Measurements from ENCODE around the gene PTPRH. TPM values are rescaled to one million over a fixed set of nuclear protein-coding genes. Genes with fewer than 3 reads are reported as not detected.
A peak's percentile ranks its signal among the peaks of the same experiment; 100 is the strongest.

The PTPRH gene
- total and polyA plus RNA-seq, 9 of the 15 experiments (the other 6 are each of a cell fraction or from before 2014, with no cell fraction given) = 0.87 to 34.3 (median 22.7) TPM

- TF ChIP-seq TRIM28 (IDR thresholded peaks at IDR 0.05) (peak; percentile 86), CREB3 (tag; conservative IDR thresholded peaks at IDR 0.05; ENCODE audit: low read depth) (no peak), MTF1 (CRISPR knock-in tag; IDR thresholded peaks at IDR 0.05; ENCODE audit: borderline replicate concordance) (no peak), TRIM24 (IDR thresholded peaks at IDR 0.05) (peak; percentile 27 to 59; a peak in 1 of 4 replicates), NR4A1 (CRISPR knock-in tag; IDR thresholded peaks at IDR 0.05) (no peak), NR4A1 (tag; IDR thresholded peaks at IDR 0.05) (no peak), GABPB1 (CRISPR knock-in tag; IDR thresholded peaks at IDR 0.05) (0 out of 2 replicates have a peak, but pooled peaks have one; percentile 8), MLLT1 (IDR thresholded peaks at IDR 0.05) (peak; percentile 28 to 59; a peak in 1 of 4 replicates), ZBTB11 (CRISPR knock-in tag; IDR thresholded peaks at IDR 0.05) (no peak), MBD1 (CRISPR knock-in tag; IDR thresholded peaks at IDR 0.05) (no peak), SNRNP70 (optimal IDR thresholded peaks at IDR 0.05; ENCODE audit: low read depth, low read length) (no peak), SNIP1 (IDR thresholded peaks at IDR 0.05; ENCODE audit: low read depth) (no peak), E2F8 (IDR thresholded peaks at IDR 0.05; ENCODE audit: low read depth, partially characterized antibody) (no peak), DMBX1 (CRISPR knock-in tag; IDR thresholded peaks at IDR 0.05; ENCODE audit: borderline replicate concordance) (0 out of 2 replicates have a peak, but pooled peaks have one; percentile 28), ZNF263 (CRISPR knock-in tag; IDR thresholded peaks at IDR 0.05; ENCODE audit: borderline replicate concordance) (peak; percentile 41; the same call in 1 of the 2 replicates)
These were observed 48.4 kb upstream of the PTPRH start (continued) for GRCh38 chr19:55257461-55258420.

Data from K562 (cell line).